ENCODE results near the gene EDAR. TPM values are rescaled to one million over a fixed set of nuclear protein-coding genes. Genes with fewer than 3 reads are reported as not detected.

The EDAR gene
- total RNA-seq, 1 donor from 2014 or later = 0.33 TPM

GRCh38 chr2:108884619-108885018 is 104.4 kb downstream of the EDAR start:
- peaks cover 62% of the 10 kb centered on the region for H3K9me3 ChIP-seq (replicated peaks)

GRCh38 chr2:108878276-108878675 is 110.7 kb downstream of the EDAR start:
- Histone ChIP-seq H3K27ac (replicated peaks) (no peak overlapping the region), H3K9me3 (replicated peaks) (peaks cover 42% of the 10 kb centered on the region), H3K4me3 (no peak overlapping the region), H3K4me1 (no peaks in the 10 kb centered on the region), H3K27me3 (ENCODE audit: low read depth) (no peaks in the 10 kb centered on the region), H3K36me3 (no peaks in the 10 kb centered on the region)
- no peak for TF ChIP-seq CTCF (IDR thresholded peaks at IDR 0.05; ENCODE audit: borderline replicate concordance)
- intact Hi-C loops (cut with micrococcal nuclease) = loop anchor here (10.0 kb wide), 1 partner anchor 117 kb away; no protein-coding TSS in a partner anchor
- DNase-seq = no peak

More at GRCh38 chr2:108884619-108885018, 104.4 kb downstream of the EDAR start:
- H3K27ac ChIP-seq (replicated peaks) = no peak overlapping the region
- no peaks in the 10 kb centered on the region for H3K27me3 ChIP-seq (ENCODE audit: low read depth)
- intact Hi-C loops (cut with micrococcal nuclease) = no loop called here
- H3K36me3 ChIP-seq = no peaks in the 10 kb centered on the region
- TF ChIP-seq CTCF (IDR thresholded peaks at IDR 0.05; ENCODE audit: borderline replicate concordance) = no peak
- H3K4me1 ChIP-seq = no peaks in the 10 kb centered on the region
- DNase-seq = no peak
- no peak overlapping the region for H3K4me3 ChIP-seq

- Histone ChIP-seq H3K36me3 (no peaks in the 10 kb centered on the region), H3K27me3 (ENCODE audit: low read depth) (no peaks in the 10 kb centered on the region), H3K4me1 (no peaks in the 10 kb centered on the region), H3K4me3 (no peak overlapping the region), H3K9me3 (replicated peaks) (peaks cover 36% of the 10 kb centered on the region), H3K27ac (replicated peaks) (no peak overlapping the region)
- intact Hi-C loops (cut with micrococcal nuclease) = loop anchor here (10.0 kb wide), 1 partner anchor 117 kb away; no protein-coding TSS in a partner anchor
- DNase-seq = no peak
- peak; percentile 19 for TF ChIP-seq CTCF (IDR thresholded peaks at IDR 0.05; ENCODE audit: borderline replicate concordance)
Observed at GRCh38 chr2:108877506-108877905, 111.5 kb downstream of the EDAR start.

- Histone ChIP-seq H3K9me3 (replicated peaks) (peaks cover 28% of the 10 kb centered on the region), H3K4me3 (no peak overlapping the region), H3K36me3 (no peaks in the 10 kb centered on the region), H3K4me1 (no peaks in the 10 kb centered on the region), H3K27ac (replicated peaks) (no peak overlapping the region), H3K27me3 (ENCODE audit: low read depth) (no peaks in the 10 kb centered on the region)
- intact Hi-C loops (cut with micrococcal nuclease) = loop anchor here (10.0 kb wide), 1 partner anchor 125 kb away; no protein-coding TSS in a partner anchor
- TF ChIP-seq CTCF (IDR thresholded peaks at IDR 0.05; ENCODE audit: borderline replicate concordance) = no peak
- no peak for DNase-seq
Observed at GRCh38 chr2:108870069-108870644, 118.9 kb downstream of the EDAR start.

GRCh38 chr2:108869542-108869941 is 119.5 kb downstream of the EDAR start:
- TF ChIP-seq CTCF (IDR thresholded peaks at IDR 0.05; ENCODE audit: borderline replicate concordance) = no peak

More at GRCh38 chr2:108869542-108869941, 119.5 kb downstream of the EDAR start:
- DNase-seq = no peak
- intact Hi-C loops (cut with micrococcal nuclease) = no loop called here
- Histone ChIP-seq H3K27ac (replicated peaks) (no peak overlapping the region), H3K36me3 (no peaks in the 10 kb centered on the region), H3K9me3 (replicated peaks) (peaks cover 28% of the 10 kb centered on the region), H3K4me1 (no peaks in the 10 kb centered on the region), H3K4me3 (no peak overlapping the region), H3K27me3 (ENCODE audit: low read depth) (no peaks in the 10 kb centered on the region)
